ENCODE results near the gene DHRS9.

GRCh38 chr2:169091256-169091655, 21.9 kb downstream of the DHRS9 start:
- TF ChIP-seq POLR2A (IDR thresholded peaks at IDR 0.05) = no peak
- no peak for TF ChIP-seq CTCF (IDR thresholded peaks at IDR 0.05)
